Kidney (tissue), 14 donors: ENCODE results near the gene NGF. TPM values are rescaled to one million over a fixed set of nuclear protein-coding genes. Genes with fewer than 3 reads are reported as not detected.

Experiments used
- DNase-seq, 5 donors: peaks; one replicate each; pipeline ENCODE4 v3.0.0-alpha.2; 2013 to 2020
- FAIRE-seq: peaks from 2 replicates; lab custom pipeline; 2012; peaks lifted over from hg19 to GRCh38; lab: Jason Lieb, UNC
- H3K27ac ChIP-seq, 2 donors: one replicate each; pipeline ENCODE4 v1.7.0; 2013; ENCODE audit warnings: low read depth in 2 of 2, low read length in 2 of 2, inconsistent platforms in 1 of 2
- H3K27me3 ChIP-seq: one replicate; pipeline ENCODE4 v1.7.1; 2013; ENCODE audit warnings: low read length, inconsistent platforms; ENCODE audit not compliant: control insufficient read depth, insufficient read depth
- H3K36me3 ChIP-seq, 3 donors: one replicate each; pipeline versions ENCODE4 v1.7.0 to v1.7.1; 2013; ENCODE audit warnings: low read length in 3 of 3, control low read depth in 1 of 3, inconsistent platforms in 1 of 3; ENCODE audit not compliant: insufficient read depth in 3 of 3, control insufficient read depth in 2 of 3
- H3K4me1 ChIP-seq, 3 donors: one replicate each; pipeline versions ENCODE4 v1.7.0 to v1.7.1; 2013; ENCODE audit warnings: low read length in 3 of 3, inconsistent platforms in 1 of 3, low read depth in 1 of 3; ENCODE audit not compliant: control insufficient read depth in 2 of 3, insufficient read depth in 2 of 3
- H3K4me3 ChIP-seq, 3 donors: one replicate each; pipeline versions ENCODE4 v1.7.0 to v1.8.1; 2013; ENCODE audit warnings: low read length in 3 of 3, control low read depth in 1 of 3, inconsistent platforms in 1 of 3
- H3K9ac ChIP-seq, 3 donors: one replicate each; pipeline versions ENCODE4 v1.7.0 to v1.7.1; 2013; ENCODE audit warnings: low read length in 3 of 3, control low read depth in 1 of 3, inconsistent platforms in 1 of 3
- H3K9me3 ChIP-seq, 3 donors: one replicate each; pipeline versions ENCODE4 v1.7.0 to v1.7.1; 2013; ENCODE audit warnings: low read length in 3 of 3, control low read depth in 1 of 3, inconsistent platforms in 1 of 3; ENCODE audit not compliant: control insufficient read depth in 2 of 3, insufficient read depth in 1 of 3
- CTCF ChIP-seq: IDR thresholded peaks from 3 replicates; pipeline ENCODE4 v1.5.1; 2012; ENCODE audit warnings: mild to moderate bottlenecking, moderate library complexity, borderline replicate concordance; ENCODE audit not compliant: insufficient read depth; ENCODE audit errors: extremely low read depth
- intact Hi-C: fragments of 100-400 bp; cut with DNase I; formaldehyde crosslinking; loops from one replicate; pipeline ENCODE4 v1.11.1; 2022
- polyA plus RNA-seq: library from polyadenylated mRNA; stranded (reverse); fragments of 350-450 nt; fragmentation: Illumina TruSeq; extraction: RNeasy Lipid Tissue Mini Kit (QIAGEN cat#74804); gene quantifications from one replicate; pipeline ENCODE4 v1.2.3, GENCODE V29; 2014; ENCODE audit warnings: low read depth, low replicate concordance; ENCODE audit not compliant: insufficient read depth
- total RNA-seq: library from RNA; stranded (reverse); fragmentation: NEBNext Ultra II Directional; extraction: Animal tissue kit (Norgen Biotek cat#: 25700); gene quantifications from one replicate; pipeline ENCODE4 v1.2.1, GENCODE V29; 2021
- donor health status: control.
- donor health status: control.
- donor health status: control.
- donor health status: control.
- donor health status: control.
- donor health status: DM: yes; HTN: yes; CAD: no.
- donor health status: Normal renal cell carcinoma (clear cell type).

The NGF gene
- total and polyA plus RNA-seq, 2 donors from 2014 or later: 1.2 to 6.0 TPM

- DNase-seq (no peak), FAIRE-seq (no peak)
- Histone ChIP-seq H3K4me3 (no peak overlapping the region), H3K4me1 (no peaks in the 10 kb centered on the region), H3K36me3 (no peaks in the 10 kb centered on the region), H3K27ac (no peak overlapping the region), H3K27me3 (no peaks in the 10 kb centered on the region), H3K9me3 (no peaks in the 10 kb centered on the region), H3K9ac (no peak overlapping the region)
- no peak for TF ChIP-seq CTCF
- intact Hi-C loops: no loop called here
Observed at GRCh38 chr1:115293006-115293405, 45.0 kb downstream of the NGF start.

- Histone ChIP-seq H3K27ac (no peak overlapping the region), H3K27me3 (no peaks in the 10 kb centered on the region), H3K9ac (no peak overlapping the region), H3K36me3 (no peaks in the 10 kb centered on the region), H3K9me3 (no peaks in the 10 kb centered on the region), H3K4me3 (no peak overlapping the region), H3K4me1 (no peaks in the 10 kb centered on the region)
- TF ChIP-seq CTCF: no peak
- intact Hi-C loops: no loop called here
- FAIRE-seq (no peak), DNase-seq (no peak)
Observed at GRCh38 chr1:115291741-115292140, 46.3 kb downstream of the NGF start.

GRCh38 chr1:115289940-115290339, 48.1 kb downstream of the NGF start:
- FAIRE-seq (no peak), DNase-seq (peak in 1 of 5 donors; percentile 32)
- no peaks in the 10 kb centered on the region for H3K27me3 ChIP-seq
- intact Hi-C loops: no loop called here
- no peak overlapping the region for H3K9ac ChIP-seq
- H3K4me1 ChIP-seq: no peaks in the 10 kb centered on the region
- H3K36me3 ChIP-seq: no peaks in the 10 kb centered on the region
- H3K4me3 ChIP-seq: no peak overlapping the region
- no peak for TF ChIP-seq CTCF
- H3K27ac ChIP-seq: no peak overlapping the region
- H3K9me3 ChIP-seq: no peaks in the 10 kb centered on the region

- no peak for TF ChIP-seq CTCF
- Histone ChIP-seq H3K4me3 (no peak overlapping the region), H3K4me1 (no peaks in the 10 kb centered on the region), H3K36me3 (no peaks in the 10 kb centered on the region), H3K27ac (no peak overlapping the region), H3K27me3 (no peaks in the 10 kb centered on the region), H3K9ac (no peak overlapping the region), H3K9me3 (no peaks in the 10 kb centered on the region)
- intact Hi-C loops: no loop called here
- DNase-seq (no peak), FAIRE-seq (no peak)
Observed at GRCh38 chr1:115288591-115289198, 49.4 kb downstream of the NGF start.
